GM18499 (cell line): ENCODE measurements around the gene MRTFB.
A peak's percentile ranks its signal among the peaks of the same experiment; 100 is the strongest.

Experiments
- ATAC-seq: cut with Tn5 transposase; IDR thresholded peaks from one replicate; pipeline ENCODE4 v1.9.1; 2021; ENCODE audit warnings: moderate number of reproducible peaks; ENCODE audit not compliant: insufficient read depth, unreplicated experiment

The MRTFB gene

DNA sequence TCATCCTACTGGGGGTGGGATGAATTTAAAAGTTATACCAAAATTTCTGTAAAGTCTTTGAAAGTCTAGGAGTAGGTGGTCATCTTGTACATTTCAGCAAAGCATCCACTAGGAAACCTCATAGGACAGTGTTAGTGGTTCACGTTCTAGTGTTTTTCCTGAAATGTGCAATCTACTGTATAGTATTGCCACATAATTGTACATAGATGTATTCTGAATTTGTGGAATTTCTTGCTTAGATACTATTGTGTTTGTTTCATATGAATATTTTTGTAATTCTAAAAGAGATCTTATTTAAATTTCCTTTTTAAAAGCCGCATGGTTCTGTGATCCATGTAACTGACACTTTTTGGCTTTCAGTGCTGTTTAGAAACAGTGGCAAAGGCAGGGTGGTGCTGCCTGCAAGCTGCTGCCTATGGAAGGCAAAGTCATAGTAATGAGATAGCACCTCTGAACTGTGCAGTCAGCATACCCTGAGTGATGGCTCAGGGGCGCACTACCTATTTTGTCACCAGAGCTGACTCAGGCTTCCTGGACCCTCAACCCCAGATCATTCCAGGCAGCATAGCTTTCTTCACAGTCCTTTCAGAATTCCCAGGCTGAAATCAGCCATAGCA is 193.3 kb downstream of the MRTFB start:
- no peak for ATAC-seq

DNA sequence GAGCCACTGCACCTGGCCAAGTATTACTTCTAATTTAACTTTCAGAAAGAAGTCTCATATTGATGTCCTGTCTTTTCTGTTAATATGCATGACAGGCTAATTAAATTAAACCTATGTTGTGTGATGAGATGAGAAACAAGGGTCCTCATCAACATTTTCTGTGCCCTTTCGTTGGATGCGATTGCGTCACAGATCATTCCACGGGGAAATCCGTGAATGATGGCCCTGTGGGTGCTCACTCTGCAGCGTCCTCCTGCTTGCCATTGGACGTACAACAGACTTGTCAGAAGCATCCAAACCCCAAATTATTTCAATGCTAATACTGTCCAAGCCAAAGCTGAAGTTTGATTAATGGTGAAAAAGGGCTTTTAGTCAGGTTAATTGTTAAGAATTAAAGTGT is 197.0 kb downstream of the MRTFB start:
- ATAC-seq, result no peak

DNA sequence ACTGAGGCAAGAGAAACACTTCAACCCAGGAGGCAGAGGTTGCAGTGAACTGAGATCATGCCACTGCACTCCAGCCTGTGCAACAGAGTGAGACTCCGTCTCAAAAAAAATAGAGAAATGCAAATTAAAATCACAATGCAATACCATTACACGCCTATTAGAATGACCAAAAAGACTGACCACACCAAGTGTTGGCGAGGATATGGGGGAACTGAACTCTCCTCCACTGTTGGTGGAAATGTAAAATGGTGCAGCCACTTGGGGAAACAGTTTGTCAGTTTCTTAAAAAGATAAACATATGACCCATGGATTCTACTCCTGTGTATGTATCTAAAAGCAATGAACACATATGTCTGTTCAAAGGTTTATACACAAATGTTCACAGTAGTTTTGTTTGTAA is 204.8 kb downstream of the MRTFB start:
- ATAC-seq, result no peak

DNA sequence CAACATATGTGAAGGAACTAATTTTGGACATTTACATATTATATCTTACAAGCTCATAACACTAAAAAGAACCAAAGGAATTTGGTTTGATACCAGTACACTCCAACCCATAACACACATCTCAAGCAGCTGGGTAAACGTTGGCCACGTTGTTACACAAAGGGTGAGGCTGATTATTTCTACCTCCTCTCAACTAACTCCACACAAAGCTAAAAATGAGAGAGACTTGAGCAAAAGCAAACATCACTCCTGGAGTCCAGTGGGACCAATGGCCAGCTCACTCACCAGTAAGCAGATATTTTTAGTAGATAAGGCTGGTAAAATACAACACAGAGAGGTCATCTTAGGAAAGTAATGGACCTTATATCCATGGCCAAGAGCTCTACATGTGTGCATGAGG is 207.6 kb downstream of the MRTFB start:
- no peak for ATAC-seq

DNA sequence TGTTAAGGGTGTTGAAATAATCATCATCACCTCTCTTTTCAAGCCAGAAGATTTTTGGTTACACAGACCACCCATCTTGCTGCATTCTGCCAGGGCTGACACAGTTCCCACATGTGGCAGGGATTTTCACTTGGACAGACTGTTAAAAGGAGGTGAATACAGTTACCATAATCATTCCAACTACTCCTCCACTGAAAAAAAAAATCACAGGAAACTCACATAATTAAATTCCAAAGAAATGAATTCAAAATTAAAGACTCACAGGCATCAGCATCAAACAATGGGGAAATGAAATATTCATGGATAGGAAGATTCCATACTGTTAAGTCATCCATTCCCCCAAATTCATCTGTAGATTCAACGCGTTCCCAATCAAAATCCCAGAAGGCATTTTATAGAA is 209.4 kb downstream of the MRTFB start:
- ATAC-seq, result no peak

DNA sequence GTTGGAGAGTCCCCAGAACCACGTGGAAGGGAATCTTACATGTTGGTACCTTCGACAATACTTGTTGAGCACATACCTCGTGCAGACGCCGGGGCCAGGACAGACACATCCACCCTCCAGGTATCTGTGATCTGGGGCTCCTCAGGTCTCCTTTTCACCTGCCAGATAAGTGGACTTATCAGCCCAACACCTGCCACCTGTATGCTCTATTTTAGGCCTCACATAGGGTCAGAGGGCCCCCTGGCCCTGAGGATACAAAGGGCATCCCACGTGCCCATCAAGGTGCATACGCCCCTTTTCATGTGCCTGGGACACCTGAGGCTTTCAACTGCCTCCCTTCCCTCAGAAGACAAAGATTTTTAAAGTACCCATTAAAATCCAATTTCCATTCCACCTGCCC is 212.7 kb downstream of the MRTFB start:
- ATAC-seq, result no peak

DNA sequence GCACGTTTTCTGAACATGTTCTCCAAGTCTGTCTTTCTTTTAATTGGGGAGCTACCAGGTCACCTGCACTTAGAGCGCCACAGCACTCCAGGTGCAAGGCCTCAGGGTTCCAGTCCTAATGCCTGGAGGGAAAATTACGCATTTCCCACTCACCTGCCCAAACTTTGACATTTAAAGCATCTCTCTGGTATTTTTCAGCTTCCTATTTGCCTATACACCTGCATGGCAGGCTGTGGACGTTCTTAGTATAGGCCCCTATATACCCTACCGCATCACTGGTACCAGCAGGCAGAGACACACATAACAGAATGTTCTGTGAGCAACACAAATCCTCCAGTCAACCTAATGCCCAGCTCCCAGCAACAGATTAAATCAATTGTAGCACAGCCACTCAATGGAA is 213.3 kb downstream of the MRTFB start:
- no peak for ATAC-seq

DNA sequence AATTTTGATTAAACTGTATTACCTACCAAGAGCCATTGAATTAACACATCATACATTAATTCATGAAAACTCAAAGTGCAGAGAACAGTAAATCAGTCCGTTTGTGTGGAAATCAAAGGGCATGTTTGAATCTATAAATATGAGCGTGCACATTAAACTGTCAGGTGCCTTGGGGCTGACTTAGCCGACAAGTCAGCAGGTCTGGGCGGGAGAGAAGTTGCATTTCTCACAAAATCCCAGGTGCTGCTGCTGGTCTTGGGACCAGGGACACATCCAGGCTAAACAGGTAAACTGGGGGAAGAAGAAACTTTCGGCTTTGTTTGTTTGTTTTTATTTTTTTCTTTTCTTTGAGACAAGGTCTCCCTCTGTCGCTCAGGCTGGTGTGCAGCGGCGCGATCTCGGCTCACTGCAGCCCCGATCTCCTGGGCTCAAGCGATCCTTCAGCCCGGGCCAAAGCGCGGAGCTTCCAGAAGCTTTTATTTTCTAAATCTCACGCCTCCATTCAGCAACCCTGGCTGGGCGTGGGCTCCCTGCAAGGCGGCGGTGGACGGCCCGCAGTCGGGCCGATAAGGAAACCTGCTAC is 213.9 kb downstream of the MRTFB start:
- ATAC-seq, result peak; percentile 29

DNA sequence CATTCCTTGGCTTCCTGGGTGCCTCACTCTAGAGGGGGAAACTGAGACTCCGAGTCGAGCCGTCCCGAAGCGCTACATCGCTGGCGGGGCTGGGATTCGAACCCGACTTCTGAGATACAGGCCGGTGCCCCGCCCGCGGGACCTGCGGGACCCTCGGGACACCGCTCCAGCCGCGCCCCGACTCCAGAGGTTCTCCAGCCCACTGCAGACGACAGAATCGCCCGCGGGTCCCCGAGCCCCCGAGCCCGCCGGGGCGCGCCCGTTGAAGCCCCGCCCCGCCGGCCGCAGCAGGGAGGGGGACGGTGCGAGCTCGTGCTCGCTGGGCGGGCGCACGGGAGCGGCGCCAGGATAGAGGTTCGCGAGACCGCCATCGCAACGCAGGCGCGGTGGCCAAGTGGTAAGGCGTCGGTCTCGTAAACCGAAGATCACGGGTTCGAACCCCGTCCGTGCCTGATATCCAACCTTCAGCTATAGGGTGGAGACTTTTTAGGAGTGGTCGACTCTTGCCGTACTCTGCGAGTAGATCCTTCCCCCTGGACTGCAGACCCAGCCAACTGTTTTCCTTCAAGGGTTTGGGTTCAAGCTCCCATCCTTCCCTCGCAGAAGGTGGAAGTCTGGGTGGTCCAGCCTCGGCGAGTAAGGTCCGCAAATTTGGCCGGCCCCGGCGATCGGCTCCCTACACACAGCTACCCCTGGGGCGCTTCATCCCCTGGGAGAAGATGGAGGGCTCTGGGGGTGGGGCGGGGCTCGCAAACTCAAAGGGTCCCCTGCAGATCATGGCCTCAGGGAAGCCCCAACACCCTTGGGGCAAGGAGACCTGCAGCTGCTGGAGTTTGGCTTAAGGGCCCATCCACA is 214.6 kb downstream of the MRTFB start:
- ATAC-seq, result peak; percentile 39

DNA sequence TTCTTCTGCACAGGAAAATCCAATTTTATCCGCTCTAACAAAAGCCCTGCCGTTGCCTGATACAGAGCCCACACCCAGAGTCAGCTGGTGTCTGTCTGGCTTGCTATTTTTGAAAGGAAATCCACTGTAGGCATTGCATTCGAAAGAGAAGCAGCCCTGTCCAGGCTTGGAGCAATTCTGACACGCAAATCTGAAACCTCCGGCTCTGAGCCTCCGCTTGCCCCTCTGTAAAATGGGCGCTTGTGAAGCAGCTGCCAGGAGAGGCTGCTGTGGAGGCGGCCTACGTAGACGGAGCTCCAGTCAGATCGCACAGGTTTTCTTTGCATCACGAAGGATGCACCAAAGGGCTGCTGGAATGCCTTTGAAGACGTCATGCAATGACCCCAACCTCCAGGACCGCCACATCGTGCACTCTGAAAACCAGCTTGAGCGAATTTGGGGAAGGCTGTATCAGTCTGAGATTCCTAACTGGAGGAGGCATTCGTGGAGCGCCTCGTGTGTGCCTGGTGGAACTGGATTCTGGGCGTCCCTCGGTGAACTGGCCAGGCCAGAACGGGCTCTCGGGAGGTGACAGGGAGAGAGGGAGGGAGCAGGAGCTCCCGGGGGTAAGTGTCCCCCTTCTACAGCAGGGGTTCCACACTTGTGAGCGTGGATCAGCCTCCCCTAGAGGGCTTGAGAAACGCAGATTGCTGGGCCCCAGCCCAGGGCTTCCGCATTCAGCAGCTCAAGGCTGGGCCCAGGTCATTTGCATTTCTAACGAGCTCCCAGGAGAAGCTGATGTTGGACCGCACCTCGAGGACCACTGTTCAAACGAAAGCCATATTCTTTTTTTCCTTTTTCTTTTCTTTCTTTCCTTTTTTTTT is 215.5 kb downstream of the MRTFB start:
- no peak for ATAC-seq

DNA sequence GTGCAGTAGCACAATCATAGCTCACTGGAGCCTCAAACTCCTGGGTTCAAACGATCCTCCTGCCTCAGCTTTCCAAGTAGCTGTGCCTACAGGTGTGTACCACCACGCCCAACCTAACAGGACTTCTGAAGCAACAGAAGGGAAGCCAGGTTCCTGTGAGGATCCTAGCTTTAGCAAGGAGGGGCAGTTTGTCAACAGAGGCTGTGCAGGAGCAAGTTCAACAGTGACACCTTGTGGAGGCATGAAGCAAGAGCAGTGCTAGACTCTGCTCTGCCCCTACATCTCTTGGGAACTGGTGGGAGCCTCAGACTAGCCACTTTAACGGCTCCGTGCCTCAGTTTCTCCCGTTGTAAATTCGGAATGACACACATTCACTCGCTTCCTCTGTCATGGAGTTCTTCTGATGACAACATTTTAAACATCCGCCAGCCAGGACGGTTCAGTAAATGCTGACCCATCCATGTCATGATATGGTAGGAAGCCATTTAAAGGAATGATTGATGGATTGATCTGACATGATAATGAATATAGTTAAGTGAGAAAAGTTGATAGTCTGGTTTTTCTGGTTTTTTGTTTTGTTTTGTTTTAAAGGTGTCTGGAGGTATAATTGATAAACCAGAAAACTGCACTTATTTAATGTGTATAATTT is 218.7 kb downstream of the MRTFB start:
- no peak for ATAC-seq

DNA sequence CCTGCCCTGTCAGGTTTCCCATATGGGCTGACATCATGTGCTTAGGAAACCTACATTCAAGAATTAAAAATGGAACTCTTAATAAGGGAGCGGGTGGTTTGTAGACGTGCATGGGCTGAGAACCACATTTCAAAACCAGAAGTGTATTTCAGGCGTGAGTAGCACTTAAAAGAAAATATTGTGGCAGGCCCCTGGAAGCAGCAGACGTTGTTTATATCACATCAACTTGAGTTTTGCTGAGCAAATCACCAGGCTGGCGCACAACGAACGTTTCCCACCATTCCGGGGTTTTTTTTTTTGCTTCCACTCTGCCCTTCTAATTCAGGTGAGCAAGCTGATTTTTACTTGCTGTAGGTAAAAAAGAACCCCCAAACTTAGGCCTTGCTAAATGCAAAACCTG is 220.2 kb downstream of the MRTFB start:
- ATAC-seq, result no peak

DNA sequence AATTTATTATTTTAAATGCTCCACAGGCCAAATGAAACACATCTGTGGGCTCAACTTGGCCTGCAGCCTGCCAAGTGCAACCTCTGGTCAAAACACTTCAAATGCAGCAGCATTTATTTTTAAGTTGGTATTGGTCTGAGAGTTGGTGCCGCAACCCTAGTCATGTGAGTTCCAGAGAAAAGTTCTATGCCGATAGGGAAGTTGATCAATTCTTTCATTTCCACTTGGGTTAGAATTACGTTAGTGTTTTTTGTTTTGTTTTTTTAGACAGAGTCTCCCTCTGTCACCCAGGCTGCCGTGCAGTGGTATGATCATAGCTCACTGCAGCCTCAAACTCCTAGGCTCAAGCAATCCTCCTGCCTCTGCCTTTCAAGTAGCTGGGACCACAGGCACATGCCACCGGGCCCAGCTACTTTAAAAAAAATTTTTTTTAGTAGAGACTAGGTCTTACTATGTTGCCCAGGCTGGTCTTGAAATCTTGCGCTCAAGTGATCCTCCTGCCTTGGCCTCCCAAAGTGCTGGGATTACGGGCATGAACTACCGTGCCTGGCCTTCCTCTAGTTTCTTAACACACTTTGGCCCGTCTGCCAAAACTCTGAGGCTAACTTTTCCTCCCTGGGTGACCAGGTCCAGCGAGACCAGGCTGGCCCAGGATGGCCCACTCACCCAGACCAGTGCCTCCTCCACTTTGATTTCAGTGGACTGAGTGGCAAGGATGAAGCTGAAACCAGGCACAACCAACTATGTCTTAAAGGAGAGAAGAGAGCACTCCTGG is 221.1 kb downstream of the MRTFB start:
- no peak for ATAC-seq

DNA sequence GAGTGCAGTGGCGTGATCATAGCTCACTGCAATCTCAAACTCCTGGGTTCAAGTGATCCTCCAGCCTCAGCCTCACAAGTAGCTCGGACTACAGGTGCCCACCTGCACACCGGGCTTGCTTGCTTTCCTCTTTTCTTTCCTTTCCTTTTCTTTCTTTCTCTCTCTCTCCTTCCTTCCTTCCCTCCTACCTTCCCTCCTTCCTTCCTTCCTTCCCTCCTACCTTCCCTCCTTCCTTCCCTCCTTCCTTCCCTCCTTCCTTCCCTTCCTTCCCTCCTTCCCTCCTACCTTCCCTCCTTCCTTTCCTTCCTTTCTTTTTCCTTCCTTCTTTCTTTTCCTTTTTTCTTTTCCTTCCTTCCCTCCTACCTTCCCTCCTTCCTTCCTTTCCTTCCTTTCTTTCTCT is 225.5 kb downstream of the MRTFB start:
- ATAC-seq, result no peak

DNA sequence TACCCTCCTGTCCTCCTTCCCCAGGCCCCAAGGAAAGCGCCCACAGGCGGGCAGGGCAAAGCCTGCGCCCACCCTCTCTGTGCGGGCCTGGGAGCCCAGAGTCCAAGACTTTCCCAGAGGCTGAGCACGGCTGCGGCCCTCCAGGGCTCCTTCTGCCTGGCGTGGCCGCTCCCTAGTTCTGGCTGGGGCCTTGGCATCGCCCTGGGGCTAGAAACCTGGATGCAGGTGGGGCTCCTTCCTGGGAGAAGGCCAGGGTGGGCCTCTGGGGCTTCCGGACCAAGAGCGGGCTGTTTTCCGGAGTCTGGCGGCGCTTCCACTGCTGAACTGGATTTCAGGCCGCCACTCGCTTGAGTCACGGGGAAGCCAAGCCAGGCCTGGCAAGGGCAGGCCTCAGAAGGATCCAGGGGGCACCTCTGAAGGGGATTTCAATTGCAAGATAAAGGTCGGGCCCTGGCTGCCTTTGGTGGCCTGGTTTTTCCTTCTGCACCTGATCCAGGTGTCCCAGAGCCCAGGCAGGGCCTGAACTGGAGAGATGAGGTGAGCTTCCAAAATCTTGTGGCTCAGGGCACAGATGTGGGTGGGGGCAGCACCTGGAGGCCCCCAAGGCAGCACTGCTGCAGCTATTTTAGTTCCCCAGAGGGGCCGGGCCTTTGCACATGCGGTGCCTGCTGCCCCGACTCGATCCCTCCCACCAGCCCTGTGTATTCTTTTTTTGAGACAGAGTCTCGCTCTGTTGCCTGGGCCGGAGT is 227.4 kb downstream of the MRTFB start:
- no peak for ATAC-seq

DNA sequence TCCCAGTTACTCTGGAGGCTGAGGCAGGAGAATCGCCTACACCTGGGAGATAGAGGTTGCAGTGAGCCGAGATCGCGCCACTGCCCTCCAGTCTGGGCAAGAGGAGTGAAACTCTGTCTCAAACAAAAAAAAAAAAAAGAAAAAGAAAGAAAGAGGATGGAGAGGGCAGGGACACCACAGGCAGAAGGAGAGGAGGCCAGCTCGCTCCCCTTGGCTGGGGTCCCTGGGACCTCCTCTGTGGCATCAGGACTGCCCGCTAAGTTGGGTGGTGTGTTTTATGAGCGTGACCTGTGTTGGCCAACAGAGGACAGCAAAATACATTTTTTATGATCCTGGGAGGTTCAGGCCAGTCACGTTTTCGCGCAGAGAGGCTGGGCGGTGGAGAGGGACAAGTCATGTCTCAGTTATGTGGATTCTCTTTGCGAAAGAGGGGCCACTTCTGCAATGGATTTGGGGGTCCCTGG is 229.6 kb downstream of the MRTFB start:
- ATAC-seq, result no peak

DNA sequence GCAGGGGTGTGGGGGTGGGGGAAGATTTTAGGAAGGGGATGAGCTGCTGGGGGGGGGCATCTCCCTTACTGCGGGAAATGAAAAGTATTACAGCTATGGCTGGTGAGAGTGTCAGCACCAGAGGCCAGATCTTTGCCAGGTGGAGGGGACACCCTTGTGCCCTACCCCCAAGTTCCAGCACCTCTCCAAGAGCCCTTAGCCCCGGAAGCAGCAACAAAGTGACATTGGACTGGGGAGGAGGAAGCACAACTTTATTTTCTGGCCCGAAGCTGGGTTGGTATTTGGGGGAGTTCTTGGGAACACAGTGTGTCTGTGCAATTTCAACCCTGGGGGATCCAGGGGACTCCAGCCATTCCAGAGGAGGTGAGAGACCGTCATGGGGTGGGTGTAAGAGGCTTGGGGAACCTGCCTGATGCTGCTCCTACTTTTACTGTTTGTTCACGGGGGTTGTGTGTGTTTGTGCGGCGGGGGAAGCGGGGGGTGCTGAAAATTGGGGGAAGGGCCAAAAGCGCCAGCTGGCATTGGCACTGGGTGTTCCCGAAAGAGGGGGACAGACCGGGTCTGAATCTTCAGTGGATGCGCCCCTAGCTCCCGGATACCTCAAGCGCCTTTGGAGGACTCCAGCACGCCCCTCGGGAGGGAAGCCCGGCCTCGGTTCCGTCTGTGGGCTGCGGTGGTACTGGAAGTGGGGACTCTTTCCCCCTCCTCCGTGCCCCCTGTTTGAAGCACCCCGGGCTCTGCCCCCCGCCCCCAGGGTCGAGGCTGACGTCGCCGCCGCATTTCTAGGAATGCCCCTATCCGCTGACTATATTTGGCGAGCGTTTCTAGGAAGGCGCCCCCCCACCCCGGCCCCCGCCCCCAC is 230.3 kb downstream of the MRTFB start:
- ATAC-seq, result no peak

DNA sequence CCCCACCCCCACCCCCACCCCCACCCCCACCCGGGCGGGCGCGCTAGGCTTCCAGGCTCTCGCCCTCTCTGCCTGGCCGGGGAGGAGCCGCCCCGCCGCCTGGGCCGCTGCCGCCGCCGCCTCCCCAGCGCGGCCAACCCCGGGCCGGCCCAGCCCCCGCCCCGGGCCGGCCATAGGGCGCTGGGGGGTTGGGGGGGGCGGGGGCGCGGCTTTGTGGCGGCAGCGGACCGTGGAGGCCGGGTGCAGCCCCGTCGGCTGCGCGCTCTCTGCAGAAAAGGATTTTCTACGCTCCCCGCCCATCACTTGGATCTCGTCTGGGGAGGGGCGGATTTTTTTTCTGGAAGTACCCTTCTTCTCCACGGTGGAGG is 230.9 kb downstream of the MRTFB start:
- no peak for ATAC-seq
